ENCODE results near the gene FAM181A.
A peak's percentile ranks its signal among the peaks of the same experiment; 100 is the strongest.

The FAM181A gene

DNA sequence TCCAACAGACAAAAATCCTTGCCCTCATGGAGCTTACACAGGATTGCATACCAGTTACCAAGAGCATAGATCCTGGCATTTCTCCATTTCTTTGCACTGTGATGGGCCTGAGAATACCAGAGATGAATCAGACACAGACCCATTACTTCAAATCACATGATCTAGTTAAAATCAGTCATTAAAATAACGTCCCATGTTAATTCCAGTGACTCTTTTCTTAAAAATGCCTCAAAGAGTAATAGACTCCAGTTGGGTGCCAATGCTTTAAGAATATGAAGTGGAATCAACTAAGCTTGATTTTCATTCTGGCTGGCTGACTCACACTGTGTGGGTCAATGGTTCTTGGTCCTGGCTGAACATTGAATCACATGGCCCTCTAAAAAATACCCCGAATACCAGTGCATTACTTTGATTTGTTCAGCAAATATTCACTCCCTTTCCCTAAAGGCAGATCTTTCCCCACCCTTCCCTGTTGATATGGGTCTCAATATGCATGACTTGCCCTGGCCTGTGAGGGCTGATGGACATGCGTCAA lies 38.2 kb downstream of the FAM181A start:
- no peak for DNase-seq

DNA sequence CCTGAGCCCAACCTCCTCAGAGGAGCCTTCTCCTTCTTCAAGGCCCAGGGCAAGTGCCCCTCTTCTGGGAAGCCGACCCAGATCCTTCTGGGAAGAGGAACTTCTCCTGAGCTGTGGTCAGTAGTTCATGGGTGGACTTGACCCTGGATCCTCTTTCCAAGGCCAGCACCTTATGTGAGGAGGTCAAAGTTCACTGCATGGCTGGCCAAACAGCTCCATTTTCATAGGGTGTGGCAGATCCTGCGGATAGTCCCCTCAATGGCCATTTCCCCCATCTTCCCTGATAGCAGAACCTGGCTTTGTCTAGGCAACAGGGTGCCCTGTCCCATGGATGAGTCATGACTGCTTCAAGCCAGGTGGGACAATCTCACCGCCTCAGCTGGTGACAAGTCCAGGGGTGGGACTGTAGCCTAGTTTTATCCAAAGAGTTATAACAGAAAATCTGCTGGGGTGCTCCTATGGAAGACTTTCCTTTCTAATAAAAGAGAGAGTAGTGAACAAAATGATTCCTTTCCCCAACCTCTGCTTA lies 38.9 kb downstream of the FAM181A start:
- no peak for DNase-seq

DNA sequence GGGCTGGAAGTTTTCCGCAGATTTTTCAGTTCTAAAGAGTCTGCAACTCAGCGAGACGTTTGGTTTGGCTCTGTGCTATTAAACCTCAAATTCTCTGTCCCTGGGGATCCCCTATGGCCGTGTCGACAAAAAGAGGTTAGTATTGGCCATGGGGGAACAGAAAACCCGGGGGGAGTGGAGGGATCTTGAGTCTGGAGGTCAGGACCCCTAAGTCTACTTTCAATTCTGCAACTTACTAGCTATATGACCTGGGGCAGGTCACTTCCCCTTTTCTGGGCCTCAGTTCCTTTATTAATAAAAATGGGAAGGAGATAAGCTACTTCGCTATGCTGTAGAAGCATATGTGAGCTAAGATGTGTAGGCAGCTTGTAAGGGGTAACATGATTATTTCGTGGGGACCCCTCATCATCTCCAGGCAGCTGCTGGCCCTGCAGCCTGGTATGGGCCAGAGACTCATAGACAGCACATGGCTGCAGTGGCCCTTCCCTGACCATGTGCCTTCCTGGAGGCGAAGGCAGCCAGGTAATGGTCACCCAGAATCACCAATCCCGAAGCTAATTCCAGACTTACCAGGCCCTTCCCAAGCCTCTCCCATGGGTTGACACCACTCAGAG lies 40.6 kb downstream of the FAM181A start:
- DNase-seq: no peak

DNA sequence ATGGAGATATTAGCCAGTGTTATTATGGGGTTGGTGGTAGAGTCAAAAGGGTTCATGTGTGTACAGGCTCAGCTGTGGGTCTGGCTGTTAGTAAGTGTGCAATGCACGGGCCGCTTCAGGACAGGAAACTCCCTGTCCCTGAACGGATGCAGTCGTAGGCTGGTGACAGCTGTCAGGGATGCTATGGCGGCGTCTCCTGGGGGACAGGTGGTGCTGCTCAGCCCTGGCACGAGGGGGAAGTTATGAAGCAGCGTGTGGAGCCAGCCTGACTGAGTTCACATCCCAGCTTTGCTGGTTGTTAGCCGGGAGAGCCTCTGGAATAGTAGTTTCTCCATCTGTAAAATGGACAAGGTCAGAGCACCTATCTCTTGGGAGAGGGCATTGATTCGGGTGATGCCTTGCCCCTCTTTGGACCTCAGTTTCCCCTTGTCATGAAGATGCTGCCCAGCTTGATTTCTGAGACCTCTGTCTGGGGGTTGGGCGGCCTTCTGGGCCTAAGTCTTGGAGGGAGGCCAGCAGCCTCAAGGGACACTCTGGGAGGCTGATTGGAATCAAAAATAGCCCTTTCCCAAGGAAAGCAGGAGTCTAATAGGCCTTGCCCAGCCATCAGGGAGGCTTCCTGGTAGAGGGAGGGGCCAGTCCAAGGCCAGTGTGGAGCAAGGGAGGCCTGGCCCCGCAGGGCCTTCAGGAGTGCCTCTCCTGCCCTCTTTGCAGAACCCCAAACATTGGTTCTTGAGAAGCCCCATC lies 42.1 kb downstream of the FAM181A start:
- no peak for DNase-seq

DNA sequence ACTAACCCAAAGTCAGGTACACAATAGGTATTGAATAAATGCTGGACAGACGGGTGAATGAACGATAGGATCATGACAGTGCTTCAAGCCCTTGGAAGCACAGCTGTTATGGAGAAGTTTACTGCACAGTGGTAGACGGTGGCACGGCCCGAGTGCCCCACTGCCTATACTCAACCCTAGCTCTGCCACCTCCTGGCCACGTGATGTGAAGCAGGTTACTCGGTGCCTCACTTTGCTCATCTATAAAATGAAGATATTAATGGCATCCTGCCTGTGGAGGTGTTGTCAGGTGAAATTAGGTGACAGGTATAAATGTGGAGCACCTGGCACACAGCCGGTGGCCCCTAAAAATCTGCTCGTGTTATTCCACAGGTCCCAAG lies 43.4 kb downstream of the FAM181A start:
- DNase-seq: peak; percentile 8 to 71 (median 31)

DNA sequence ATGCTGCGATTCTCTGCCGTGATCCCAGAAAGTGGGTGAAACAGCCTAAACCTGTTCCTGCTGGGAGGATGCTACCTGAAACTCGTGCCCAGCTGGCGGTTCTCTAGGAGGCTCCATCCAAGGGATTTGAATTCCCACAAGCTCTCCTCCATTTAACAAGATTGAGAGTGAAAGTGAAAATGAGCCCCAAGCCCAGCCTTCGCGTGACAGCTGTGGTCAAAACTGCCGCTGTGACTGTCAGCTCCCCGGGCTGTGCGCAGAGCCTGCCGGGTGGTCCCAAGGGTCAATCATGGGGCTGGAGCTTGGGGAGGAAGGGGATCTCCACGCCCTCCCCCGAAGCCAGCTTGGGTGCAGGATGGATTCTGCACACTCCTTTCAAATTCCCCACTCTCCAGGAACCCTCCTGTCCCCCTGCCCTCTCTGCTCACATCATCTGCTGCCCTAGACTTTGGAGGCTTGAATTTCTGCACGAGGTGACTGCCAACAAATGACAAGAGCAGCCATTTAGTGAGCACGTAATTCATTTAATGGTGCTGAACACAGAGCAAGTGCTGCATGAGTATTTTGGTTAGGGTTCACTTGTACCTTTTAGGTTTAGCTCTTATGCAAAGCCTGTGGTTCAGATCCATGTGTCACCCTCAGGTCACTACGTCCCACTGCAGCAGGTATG lies 44.0 kb downstream of the FAM181A start:
- peak in 2 of 3 experiments; percentile 36 to 48 for DNase-seq

DNA sequence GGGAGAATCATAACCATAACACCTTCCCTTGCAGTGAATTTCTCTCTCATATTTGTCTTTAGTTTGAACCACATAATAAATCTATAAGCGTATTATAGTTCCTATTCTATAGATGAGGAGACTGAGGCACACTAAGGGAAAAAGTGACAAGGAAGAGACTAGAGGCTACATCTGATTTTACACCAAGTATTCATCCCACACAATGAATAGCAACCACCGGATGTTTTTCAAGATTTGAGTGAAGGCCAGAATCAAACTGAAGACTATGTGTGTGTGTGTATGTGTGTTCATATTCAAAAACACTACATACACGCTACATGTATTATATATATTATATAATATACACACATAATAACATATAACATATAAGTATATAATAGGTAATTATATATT lies 44.5 kb downstream of the FAM181A start:
- no peak for DNase-seq

DNA sequence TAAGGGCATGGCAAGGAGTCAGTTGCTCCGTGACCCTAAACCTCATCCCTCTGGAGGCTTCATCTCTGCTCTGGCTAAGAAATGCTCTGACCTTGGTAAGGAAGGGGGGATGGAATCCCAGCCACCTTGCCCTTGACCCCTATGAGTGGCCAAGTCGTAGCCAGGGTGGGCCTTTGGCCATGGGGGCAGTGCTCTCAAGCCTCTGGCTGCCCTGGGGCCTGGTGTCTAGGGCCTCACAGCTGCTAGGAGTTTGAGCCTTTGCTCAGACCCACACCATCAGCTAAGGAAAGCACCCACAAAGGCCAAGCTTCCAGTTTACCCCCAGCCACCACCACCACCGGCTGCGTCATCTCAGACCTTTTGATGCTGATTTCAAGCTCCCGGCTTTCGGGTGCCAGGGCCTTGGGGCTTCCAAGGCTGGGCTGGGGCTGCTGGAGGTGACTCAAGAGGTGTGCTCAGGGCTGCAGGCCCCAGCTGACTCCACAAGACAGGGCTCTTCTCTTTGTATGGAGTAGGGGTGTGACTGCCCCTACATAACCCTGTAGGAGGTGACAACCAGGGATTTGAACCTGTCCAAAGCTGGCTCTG lies 45.6 kb downstream of the FAM181A start:
- DNase-seq: no peak

DNA sequence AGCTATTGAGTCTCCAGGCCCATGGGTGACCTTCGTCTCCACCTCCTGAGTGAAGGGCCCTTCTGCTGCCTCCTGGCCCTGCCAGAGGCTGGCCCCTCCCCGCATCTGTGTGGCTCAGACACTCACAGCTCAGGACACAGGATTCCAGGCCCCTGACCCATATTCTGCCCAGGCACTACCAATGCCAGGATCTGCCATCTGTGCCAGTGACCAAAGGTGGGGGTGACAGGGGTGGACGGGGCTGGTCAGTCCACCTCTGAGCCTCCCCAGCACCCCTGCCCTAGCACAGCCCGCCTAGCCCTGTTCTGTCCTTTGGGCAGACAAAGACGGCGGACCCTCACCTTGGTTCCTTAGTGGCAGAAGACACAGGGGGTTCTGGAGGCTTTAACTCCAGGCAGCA lies 46.5 kb downstream of the FAM181A start:
- DNase-seq: no peak

DNA sequence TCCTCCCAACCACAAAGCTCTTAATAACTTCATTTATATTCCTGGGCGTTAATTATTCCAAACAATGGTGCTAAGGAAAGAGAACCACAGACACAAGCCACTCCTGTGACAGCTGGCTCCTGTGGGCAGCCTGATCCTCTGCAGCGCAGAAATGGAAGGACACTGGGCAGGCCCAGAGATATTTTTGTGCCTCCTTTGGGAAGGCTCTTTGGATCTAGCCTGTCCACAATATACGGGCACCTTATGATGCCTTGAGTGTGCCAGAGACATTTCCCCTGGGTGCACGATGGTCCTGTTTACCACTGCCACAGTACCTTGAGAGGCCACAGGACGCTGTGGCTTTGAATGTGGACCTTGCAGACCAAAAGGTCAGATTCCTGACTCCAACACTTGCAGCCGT lies 47.2 kb downstream of the FAM181A start:
- DNase-seq: no peak

DNA sequence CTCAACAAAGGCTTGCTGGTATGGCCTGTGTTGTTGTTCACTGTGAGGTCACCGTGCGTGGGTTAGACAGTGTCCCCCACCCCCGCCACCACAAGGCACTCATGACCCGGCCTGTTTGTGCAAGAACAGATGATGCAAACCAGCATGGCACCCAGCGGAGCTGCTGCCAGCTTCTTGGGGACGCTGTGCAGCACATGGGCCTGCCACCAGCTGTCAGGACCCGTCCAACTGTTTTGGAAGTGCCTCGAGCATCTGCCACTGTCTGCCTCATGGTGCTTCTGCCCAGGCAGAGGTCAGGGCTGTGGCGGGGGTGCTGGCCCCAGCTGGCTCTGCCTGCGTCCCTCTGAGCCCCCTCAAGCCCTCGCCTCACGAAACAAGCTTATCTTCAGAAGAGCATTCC lies 47.7 kb downstream of the FAM181A start:
- no peak for DNase-seq

DNA sequence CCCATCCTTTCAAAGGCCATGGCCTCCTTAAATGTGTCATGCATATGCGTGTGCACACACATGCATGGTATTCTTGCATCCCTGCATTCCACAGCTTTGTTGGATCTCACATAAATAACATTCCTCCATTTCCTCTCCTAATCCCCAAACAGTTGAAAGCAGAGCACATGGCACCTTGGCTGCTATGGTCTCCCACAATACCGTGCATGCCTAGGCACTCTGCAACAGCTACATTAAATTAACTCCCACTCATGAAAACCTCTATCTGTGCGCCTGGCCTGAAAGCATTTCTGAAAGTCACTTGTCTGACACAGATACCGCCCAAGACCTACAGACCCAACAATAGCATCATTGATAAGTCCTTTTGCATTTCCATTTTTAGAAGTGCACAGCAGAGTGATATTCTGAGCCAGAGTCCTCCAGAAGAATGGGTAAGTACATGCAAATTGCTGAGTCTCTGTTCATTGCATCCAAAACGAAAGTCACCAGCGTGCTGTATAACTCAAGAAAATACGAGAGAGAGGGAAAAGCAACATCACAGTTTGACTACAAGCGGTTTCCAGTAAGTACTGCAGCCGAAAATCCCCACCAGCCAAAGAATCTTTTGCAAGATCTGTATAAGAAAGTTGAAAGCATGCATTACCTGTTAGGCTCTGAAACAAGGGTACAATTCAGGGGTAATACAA lies 48.8 kb downstream of the FAM181A start:
- DNase-seq: no peak

DNA sequence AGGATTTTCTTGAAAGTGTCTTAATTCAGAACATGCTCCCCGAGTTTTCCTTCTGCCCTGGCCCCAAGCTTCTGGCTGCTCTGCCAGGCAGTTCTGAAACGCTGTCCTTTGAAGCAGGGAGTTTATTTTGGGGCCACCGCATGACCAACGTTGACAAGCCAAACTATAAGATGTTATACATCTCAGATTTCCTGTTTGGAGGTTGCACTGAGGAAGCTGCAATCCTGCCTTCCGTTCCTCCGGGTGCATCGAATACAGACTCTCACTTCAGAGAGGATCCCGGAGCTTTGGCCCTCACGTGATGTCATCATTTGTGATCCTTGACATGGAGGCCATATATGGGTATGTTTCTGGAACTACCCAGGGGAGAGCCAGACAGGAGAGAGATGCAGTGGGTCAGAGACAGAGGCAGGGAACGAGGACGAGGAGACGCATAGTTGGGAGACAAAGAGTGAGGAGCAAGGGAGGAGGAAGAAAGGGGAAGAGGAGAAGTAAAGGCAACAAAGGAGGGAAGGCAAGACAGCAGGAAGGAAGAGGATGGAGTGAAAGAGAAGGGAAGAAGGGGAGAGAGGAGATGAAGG lies 49.4 kb downstream of the FAM181A start, which contains the start of gene ASB2:
Gene ASB2, minus strand, starts transcription at position 94 of the 581 bp plus-strand sequence. CDS start 12,031 bp downstream, outside the sequence.
- DNase-seq: no peak

DNA sequence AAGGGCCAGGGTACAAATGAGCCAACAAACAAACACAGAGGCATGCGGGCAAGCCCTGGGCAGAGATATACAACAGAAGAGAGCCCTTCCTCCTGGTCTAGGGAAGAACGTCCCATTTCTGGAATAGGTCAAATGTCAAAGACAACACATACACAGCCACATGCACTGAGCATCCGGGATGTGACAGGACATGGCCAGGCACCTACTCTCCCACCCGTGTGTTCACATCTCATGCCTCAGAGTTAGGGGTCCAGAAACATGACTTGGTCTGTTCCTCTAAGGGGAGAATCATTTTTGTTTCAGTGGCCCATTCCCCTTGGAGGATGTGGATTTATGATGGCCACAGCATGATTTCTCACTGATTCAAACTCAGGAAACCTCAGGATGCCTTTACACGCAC lies 50.0 kb downstream of the FAM181A start:
- no peak for DNase-seq

DNA sequence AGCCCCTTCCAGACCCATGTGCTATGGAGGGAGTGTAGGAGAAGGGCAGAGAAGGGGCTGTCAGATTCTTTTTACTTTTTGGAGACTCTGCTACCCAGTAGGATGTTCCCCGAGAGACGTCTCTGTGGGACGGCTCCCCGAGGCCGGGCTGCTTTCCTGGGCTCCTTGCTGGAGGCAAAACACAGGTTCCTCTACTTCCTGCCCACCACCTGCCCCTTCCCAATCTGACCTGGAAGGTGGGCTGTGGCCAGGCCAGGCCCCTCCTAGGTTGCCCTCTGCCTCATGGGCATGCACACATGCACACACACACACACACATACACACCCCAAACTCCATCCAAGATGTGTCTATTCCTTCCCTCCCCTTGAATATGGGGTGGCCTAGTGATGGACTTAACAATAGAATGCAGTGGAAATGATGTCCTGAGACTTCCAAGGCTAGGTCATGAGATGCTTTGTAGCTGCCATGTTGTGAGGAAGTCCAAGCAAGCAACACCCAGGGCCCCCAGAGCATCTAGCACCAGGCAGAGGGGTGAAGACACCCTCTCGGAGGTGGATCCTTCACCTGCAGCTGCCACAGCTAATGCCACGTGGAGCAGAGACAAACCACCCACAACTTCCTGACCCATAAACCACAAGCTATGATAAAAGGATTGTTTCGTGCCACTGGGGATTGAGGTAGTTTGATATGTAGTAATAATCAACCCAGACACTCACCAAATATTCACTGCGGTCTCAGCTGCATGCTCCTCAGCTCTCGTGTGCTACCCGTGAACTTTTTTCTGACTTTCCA lies 50.8 kb downstream of the FAM181A start:
- DNase-seq: no peak

DNA sequence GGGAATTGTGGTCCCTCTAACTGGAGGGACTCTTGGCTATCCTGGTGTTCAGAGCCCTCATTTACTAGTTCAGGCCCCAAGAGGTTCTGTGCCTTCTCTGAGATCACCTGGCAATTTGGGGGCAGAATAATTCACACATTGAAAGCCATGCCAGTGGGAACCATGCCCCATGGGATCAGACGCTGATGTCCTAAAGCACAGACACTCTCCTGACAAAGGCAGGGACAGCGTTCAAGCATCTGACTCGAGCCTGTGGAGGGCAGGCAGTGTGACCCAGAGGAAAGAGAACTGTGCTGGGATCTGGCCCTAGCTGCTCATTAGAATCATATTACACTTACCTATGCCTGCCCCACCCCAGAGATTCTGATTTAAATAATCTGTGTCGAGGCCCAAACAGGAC lies 51.6 kb downstream of the FAM181A start:
- DNase-seq: no peak
